Hematopoietic multipotent progenitor cell treated with erythropoietin and hydrocortisone succinate and interleukin-3 and kit ligand, for 6 days (in vitro differentiated cells): ENCODE results near the gene RASAL1.

Experiments used
- DNase-seq: peaks from one replicate; pipeline ENCODE4 v3.0.0-alpha.2; 2015

RASAL1 gene

GRCh38 chr12:113114447-113115178, 20.9 kb downstream of the RASAL1 start:
- no peak for DNase-seq

- no peak for DNase-seq
Observed at GRCh38 chr12:113113397-113113796, 22.2 kb downstream of the RASAL1 start.

- no peak for DNase-seq
Observed at GRCh38 chr12:113112043-113112899, 23.3 kb downstream of the RASAL1 start.

DNA sequence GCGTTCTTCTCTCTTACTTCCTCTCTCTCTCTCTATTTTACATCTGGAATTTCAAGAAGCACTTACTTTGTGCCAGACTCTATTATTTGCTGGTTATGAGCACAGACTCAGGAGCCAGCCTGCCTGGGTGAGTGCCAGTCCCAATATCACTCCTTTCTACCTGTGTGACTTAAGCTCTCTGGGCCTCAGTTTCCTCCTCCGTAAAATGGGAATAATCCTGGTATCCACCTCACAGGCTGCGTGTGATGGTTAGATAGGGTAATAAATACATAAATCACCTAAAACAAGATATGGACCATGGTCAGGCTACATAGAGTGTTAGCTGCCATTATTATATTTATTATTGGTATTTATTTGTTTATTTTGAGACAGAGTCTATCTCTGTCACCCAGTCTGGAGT, 24.3 kb downstream of the RASAL1 start:
- no peak for DNase-seq

- no peak for DNase-seq
Observed at GRCh38 chr12:113109872-113110599, 25.5 kb downstream of the RASAL1 start.

DNA sequence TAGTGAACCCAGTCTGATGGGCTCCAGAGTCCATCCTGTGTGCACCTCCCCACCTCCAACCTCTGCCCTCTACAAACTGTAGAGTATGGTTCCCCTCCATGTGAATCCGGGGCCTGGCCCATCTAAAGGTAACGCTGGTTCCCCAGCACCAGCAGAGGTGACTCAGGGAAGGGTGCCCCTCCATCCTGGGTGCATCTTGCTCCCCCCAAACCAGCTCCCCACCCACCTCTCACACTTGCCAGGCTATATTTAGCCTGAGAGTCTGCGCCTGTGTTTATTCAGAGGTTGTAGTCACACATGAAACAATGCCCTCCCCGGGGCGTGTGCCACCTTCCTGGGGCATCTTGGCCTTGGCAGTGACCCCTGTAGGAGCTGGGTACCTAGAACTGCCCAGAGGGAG, 26.2 kb downstream of the RASAL1 start:
- DNase-seq, result no peak

- no peak for DNase-seq
Observed at GRCh38 chr12:113108308-113108707, 27.3 kb downstream of the RASAL1 start.

- DNase-seq, result no peak
Observed at GRCh38 chr12:113106361-113106760, 29.2 kb downstream of the RASAL1 start.

DNA sequence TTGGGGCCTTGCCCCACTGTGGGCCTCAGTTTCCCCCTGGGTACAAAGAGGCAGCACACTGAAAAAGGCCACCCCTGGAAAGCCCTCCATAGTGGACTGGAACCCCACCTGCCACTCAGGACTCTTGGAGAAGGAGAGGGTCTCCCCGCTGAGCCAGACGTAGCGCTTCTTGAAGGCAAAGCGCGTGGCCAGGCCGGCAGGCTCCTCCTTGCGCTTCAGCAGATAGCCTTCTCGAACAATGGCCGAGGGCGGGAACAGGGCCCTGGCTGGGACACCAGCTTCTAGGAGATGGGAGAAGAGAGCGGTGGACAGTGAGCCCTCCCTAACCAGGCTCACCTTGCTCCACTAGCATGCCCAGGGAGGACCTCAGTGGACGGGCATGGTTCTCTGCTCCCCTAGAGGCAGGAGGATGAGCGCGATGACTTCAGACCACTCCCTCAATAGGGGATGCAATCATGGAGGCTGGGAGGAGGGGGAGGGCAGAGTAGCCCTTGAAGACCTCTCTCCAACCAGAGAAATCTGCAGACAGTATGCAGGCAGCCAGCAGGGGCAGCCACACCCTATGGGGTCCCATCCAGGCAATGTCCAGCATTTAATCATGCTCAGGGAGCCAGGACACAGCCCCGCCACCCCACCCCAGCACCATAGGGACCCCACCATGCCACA, 29.8 kb downstream of the RASAL1 start:
- DNase-seq, result no peak

GRCh38 chr12:113104953-113105510, 30.5 kb downstream of the RASAL1 start:
- DNase-seq, result no peak

GRCh38 chr12:113103756-113104450, 31.7 kb downstream of the RASAL1 start:
- no peak for DNase-seq

GRCh38 chr12:113102811-113103210, 32.8 kb downstream of the RASAL1 start:
- DNase-seq, result no peak

DNA sequence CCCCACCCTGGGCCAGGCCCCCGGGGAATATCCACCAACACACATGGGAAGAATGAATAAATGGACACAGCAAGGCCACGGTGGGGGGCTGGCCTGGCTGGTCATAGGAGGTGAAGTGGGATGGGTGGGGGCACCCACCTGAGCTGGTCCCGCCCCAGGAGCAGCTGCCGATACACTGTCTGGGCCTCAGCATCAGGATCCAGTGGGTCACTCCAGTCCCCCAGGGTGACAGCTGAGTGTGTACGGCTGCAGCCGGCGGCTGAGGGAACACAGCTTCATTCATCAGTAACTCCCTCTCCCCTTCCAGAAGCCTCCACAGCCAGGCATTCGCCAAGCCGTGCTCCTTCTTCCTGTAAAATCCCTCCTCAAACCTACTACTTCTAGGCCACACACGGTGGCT, 33.8 kb downstream of the RASAL1 start:
- no peak for DNase-seq

GRCh38 chr12:113099764-113100163, 35.8 kb downstream of the RASAL1 start:
- no peak for DNase-seq

GRCh38 chr12:113099364-113099763, 36.2 kb downstream of the RASAL1 start:
- DNase-seq, result no peak

DNA sequence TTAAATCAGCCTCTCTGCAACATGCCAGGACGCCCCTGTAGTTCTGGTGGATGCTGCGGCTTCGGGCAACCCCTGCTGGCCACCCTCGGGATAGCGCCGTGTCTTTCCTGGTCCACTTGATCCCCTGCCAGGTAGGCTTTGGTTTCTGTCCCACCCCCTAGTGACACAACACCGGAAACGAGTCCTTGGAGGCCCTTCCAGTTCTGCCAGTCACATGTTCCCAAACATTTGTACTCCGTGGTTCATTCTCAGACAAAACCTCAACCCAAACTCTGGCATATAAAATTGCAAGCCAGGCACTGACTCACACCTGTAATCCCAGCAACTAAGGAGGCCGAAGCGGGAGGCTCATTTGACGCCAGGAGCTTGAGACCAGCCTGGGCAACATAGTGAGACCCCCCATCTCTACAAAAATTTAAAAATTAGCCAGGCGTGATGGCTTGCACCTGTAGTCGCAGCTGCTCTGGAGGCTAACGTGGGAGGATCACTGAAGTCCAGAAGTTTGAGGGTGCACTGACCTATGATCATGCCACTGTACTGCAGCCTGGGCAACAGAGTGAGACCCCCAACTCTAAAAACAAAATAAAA, 37.0 kb downstream of the RASAL1 start:
- DNase-seq, result peak; percentile 80

- no peak for DNase-seq
Observed at GRCh38 chr12:113097716-113098440, 37.7 kb downstream of the RASAL1 start.

GRCh38 chr12:113096675-113097461, 38.7 kb downstream of the RASAL1 start:
- no peak for DNase-seq

DNA sequence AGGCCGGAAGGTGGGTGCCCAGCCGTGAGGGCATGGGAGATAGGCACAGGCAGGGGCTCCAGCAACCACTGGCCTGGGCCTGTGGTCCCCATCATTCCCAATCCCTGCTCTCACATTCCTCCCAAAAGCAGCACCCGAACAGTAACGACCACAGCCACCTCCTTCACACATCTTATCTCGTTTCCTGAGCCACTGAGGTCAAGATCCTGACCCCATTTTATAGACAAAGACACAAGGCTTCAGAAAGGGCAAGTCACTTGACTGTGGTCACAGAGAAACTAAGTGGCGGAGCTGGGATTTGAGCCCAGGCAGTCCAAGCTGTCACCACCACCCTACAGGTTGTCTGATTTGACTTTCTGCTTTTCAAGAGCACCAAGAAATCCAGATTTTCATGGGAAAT, 40.2 kb downstream of the RASAL1 start:
- no peak for DNase-seq

DNA sequence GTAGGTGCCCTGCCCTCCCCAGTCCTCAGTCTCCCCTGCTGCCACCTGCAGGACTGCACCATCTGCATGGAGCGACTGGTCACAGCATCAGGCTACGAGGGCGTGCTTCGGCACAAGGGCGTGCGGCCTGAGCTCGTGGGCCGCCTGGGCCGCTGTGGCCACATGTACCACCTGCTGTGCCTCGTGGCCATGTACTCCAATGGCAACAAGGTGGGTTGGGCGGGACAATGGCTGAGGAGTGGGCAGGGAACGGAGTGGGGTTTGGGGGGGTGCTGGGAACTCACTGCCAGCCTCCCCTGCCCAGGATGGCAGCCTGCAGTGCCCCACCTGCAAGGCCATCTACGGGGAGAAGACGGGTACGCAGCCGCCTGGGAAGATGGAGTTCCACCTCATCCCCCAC, 40.8 kb downstream of the RASAL1 start:
- DNase-seq, result no peak
